ENCODE measurements around the gene KCND1.

Gene KCND1

GRCh38 chrX:48917139-48918001, 54.3 kb downstream of the KCND1 start:
- Histone ChIP-seq H3K36me3 (replicated peaks; ENCODE audit: insufficient read depth, low read length) (peaks cover 25% of the 10 kb centered on the region), H2AFZ (ENCODE audit: low read length) (no peak overlapping the region), H3K9ac (ENCODE audit: low read length) (peak overlapping the region; percentile 99), H3F3A (ENCODE audit: insufficient read depth, low read length) (peaks cover 78% of the 10 kb centered on the region), H3K4me3 (ENCODE audit: low read length) (peak overlapping the region; percentile 97), H3K27ac (ENCODE audit: low read length) (peak overlapping the region; percentile 98), H3K9me3 (replicated peaks; ENCODE audit: insufficient read depth, low read length) (no peaks in the 10 kb centered on the region), H3K4me2 (ENCODE audit: low read depth, low read length) (peak overlapping the region; percentile 83), H3K79me2 (ENCODE audit: low read length) (peaks cover 84% of the 10 kb centered on the region), H3K4me1 (ENCODE audit: low read length) (peaks cover 20% of the 10 kb centered on the region), H3K27me3 (replicated peaks; ENCODE audit: insufficient read depth, low read length) (no peaks in the 10 kb centered on the region), H4K20me1 (ENCODE audit: insufficient read depth, low read length) (peaks cover 34% of the 10 kb centered on the region; the same call in 1 of the 2 replicates), H3K9me2 (replicated peaks; ENCODE audit: insufficient read depth, low read length) (no peaks in the 10 kb centered on the region)
- no peak for TF ChIP-seq EZH2 (optimal IDR thresholded peaks at IDR 0.05; ENCODE audit: low read depth, low read length)
- peak; percentile 85 for TF ChIP-seq CTCF (IDR thresholded peaks at IDR 0.05; ENCODE audit: low read length)
- peak; percentile 86 for DNase-seq

GRCh38 chrX:48914593-48915493, 56.8 kb downstream of the KCND1 start:
- Histone ChIP-seq H3K27ac (ENCODE audit: low read length) (peak overlapping the region; percentile 98), H4K20me1 (ENCODE audit: insufficient read depth, low read length) (peaks cover 34% of the 10 kb centered on the region; the same call in 1 of the 2 replicates), H3F3A (ENCODE audit: insufficient read depth, low read length) (peaks cover 74% of the 10 kb centered on the region), H3K27me3 (replicated peaks; ENCODE audit: insufficient read depth, low read length) (no peaks in the 10 kb centered on the region), H3K79me2 (ENCODE audit: low read length) (peaks cover 62% of the 10 kb centered on the region), H3K36me3 (replicated peaks; ENCODE audit: insufficient read depth, low read length) (peaks cover 25% of the 10 kb centered on the region), H3K4me2 (ENCODE audit: low read depth, low read length) (peak overlapping the region; percentile 83), H3K9me2 (replicated peaks; ENCODE audit: insufficient read depth, low read length) (no peaks in the 10 kb centered on the region), H3K9ac (ENCODE audit: low read length) (peak overlapping the region; percentile 99), H3K4me3 (ENCODE audit: low read length) (peak overlapping the region; percentile 97), H2AFZ (ENCODE audit: low read length) (no peak overlapping the region), H3K9me3 (replicated peaks; ENCODE audit: insufficient read depth, low read length) (no peaks in the 10 kb centered on the region), H3K4me1 (ENCODE audit: low read length) (0 out of 2 replicates have a peak, but pooled peaks cover 3% of the 10 kb centered on the region)
- TF ChIP-seq EZH2 (optimal IDR thresholded peaks at IDR 0.05; ENCODE audit: low read depth, low read length), result no peak
- no peak for TF ChIP-seq CTCF (IDR thresholded peaks at IDR 0.05; ENCODE audit: low read length)
- no peak for TF ChIP-seq EZH2phosphoT487 (IDR thresholded peaks at IDR 0.05; ENCODE audit: low read length)
- DNase-seq, result no peak

- TF ChIP-seq CTCF (IDR thresholded peaks at IDR 0.05; ENCODE audit: low read length) (no peak), EZH2phosphoT487 (IDR thresholded peaks at IDR 0.05; ENCODE audit: low read length) (no peak), EZH2 (optimal IDR thresholded peaks at IDR 0.05; ENCODE audit: low read depth, low read length) (no peak)
Observed at GRCh38 chrX:48913605-48914366, 57.9 kb downstream of the KCND1 start.

More at GRCh38 chrX:48913605-48914366, 57.9 kb downstream of the KCND1 start:
- Histone ChIP-seq H3K9ac (ENCODE audit: low read length) (peak overlapping the region; percentile 99), H3K79me2 (ENCODE audit: low read length) (peaks cover 54% of the 10 kb centered on the region), H3K9me2 (replicated peaks; ENCODE audit: insufficient read depth, low read length) (no peaks in the 10 kb centered on the region), H3K4me3 (ENCODE audit: low read length) (peak overlapping the region; percentile 97), H3K36me3 (replicated peaks; ENCODE audit: insufficient read depth, low read length) (peaks cover 25% of the 10 kb centered on the region), H4K20me1 (ENCODE audit: insufficient read depth, low read length) (peaks cover 34% of the 10 kb centered on the region; the same call in 1 of the 2 replicates), H3F3A (ENCODE audit: insufficient read depth, low read length) (peaks cover 68% of the 10 kb centered on the region), H3K4me1 (ENCODE audit: low read length) (0 out of 2 replicates have a peak, but pooled peaks cover 3% of the 10 kb centered on the region), H3K27ac (ENCODE audit: low read length) (peak overlapping the region; percentile 98; the same call in 1 of the 2 replicates), H3K27me3 (replicated peaks; ENCODE audit: insufficient read depth, low read length) (no peaks in the 10 kb centered on the region), H2AFZ (ENCODE audit: low read length) (no peak overlapping the region), H3K9me3 (replicated peaks; ENCODE audit: insufficient read depth, low read length) (no peaks in the 10 kb centered on the region), H3K4me2 (ENCODE audit: low read depth, low read length) (peak overlapping the region; percentile 83; the same call in 1 of the 2 replicates)
- DNase-seq, result no peak

Measured in MM.1S (cell line).